ENCODE results near the gene PRKCA. TPM values are rescaled to one million over a fixed set of nuclear protein-coding genes. Genes with fewer than 3 reads are reported as not detected.

Gene PRKCA
- total RNA-seq, 1 experiment from 2014 or later = 20.7 TPM

DNA sequence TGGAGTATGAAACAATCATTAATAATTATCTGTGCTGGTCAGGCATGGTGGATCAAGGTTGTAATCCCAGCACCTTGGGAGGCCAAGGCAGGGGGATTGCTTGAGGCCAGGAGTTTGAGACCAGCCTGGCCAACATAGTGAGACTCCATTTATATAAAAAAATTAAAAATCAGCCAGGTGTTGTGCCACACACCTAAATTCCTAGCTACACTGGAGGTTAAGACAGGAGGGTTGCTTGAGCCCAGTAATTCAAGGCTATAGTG lies 28.9 kb upstream of the PRKCA start:
- no peaks in the 10 kb centered on the region for H3K27me3 Mint-ChIP-seq (ENCODE audit: insufficient read depth, unreplicated experiment)
- ChIA-PET CTCF (interaction anchor here (1.2 to 1.4 kb wide), 3 partner anchors 18 to 400 kb away, joined by 3 to 7 read pairs (median 4); no protein-coding TSS in a partner anchor), POLR2A (interaction anchor here (0.7 to 1.6 kb wide), 5 partner anchors 9 to 441 kb away, joined by 3 to 4 read pairs (median 4); no protein-coding TSS in a partner anchor)
- no peak for DNase-seq (ENCODE audit: unreplicated experiment)
- intact Hi-C loops (cut with micrococcal nuclease) = loop anchor here (10.0 kb wide), 1 partner anchor 191 kb away; no protein-coding TSS in a partner anchor
- H3K4me1 Mint-ChIP-seq (ENCODE audit: insufficient read depth, unreplicated experiment) = peaks cover 31% of the 10 kb centered on the region
- H3K4me3 Mint-ChIP-seq (ENCODE audit: unreplicated experiment) = no peak overlapping the region
- BruUV-seq (replicated peaks) = no TSS peak
- TF ChIP-seq, protein P1, sequence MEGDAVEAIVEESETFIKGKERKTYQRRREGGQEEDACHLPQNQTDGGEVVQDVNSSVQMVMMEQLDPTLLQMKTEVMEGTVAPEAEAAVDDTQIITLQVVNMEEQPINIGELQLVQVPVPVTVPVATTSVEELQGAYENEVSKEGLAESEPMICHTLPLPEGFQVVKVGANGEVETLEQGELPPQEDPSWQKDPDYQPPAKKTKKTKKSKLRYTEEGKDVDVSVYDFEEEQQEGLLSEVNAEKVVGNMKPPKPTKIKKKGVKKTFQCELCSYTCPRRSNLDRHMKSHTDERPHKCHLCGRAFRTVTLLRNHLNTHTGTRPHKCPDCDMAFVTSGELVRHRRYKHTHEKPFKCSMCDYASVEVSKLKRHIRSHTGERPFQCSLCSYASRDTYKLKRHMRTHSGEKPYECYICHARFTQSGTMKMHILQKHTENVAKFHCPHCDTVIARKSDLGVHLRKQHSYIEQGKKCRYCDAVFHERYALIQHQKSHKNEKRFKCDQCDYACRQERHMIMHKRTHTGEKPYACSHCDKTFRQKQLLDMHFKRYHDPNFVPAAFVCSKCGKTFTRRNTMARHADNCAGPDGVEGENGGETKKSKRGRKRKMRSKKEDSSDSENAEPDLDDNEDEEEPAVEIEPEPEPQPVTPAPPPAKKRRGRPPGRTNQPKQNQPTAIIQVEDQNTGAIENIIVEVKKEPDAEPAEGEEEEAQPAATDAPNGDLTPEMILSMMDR (IDR thresholded peaks at IDR 0.05; ENCODE audit: unreplicated experiment) = no peak
- H3K36me3 Mint-ChIP-seq (ENCODE audit: insufficient read depth, unreplicated experiment) = peaks cover 9% of the 10 kb centered on the region
- H3K27ac Mint-ChIP-seq (ENCODE audit: low read depth, unreplicated experiment) = no peak overlapping the region
- H3K9me3 Mint-ChIP-seq (ENCODE audit: unreplicated experiment) = no peaks in the 10 kb centered on the region

DNA sequence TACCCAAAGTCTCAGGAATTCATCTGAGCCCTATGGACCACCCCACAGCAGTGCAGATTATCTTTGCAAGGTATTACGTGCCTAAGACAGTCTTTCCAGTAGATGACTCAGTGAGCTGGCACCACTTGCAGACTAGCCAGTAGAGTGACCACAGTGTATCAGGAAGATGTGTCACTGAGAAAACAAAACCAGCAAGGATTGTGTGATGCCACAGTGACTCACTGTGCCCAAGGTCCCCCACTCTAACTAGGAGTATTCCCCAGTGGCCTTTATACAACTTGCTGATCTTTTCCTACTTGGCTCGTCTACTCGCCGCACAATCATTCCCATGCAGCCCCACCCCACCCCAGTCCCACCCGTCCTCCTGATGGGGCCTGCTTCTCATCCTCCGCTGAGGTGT lies 26.8 kb upstream of the PRKCA start:
- TF ChIP-seq, protein P1 (IDR thresholded peaks at IDR 0.05; ENCODE audit: unreplicated experiment) = no peak
- intact Hi-C loops (cut with micrococcal nuclease) = loop anchor here (10.0 kb wide), 1 partner anchor 189 kb away; no protein-coding TSS in a partner anchor
- H3K9me3 Mint-ChIP-seq (ENCODE audit: unreplicated experiment) = no peaks in the 10 kb centered on the region
- H3K36me3 Mint-ChIP-seq (ENCODE audit: insufficient read depth, unreplicated experiment) = peaks cover 6% of the 10 kb centered on the region
- CTCF ChIA-PET = interaction anchor here (0.5 to 0.8 kb wide), 6 partner anchors 28 to 350 kb away, joined by 3 to 4 read pairs (median 3); no protein-coding TSS in a partner anchor
- POLR2A ChIA-PET = interaction anchor here (0.6 to 1.1 kb wide), 3 partner anchors 146 to 1251 kb away, joined by 3 read pairs; no protein-coding TSS in a partner anchor
- no peak overlapping the region for H3K4me3 Mint-ChIP-seq (ENCODE audit: unreplicated experiment)
- H3K4me1 Mint-ChIP-seq (ENCODE audit: insufficient read depth, unreplicated experiment) = peaks cover 28% of the 10 kb centered on the region
- peak; percentile 96 for DNase-seq (ENCODE audit: unreplicated experiment)
- H3K27me3 Mint-ChIP-seq (ENCODE audit: insufficient read depth, unreplicated experiment) = no peaks in the 10 kb centered on the region
- H3K27ac Mint-ChIP-seq (ENCODE audit: low read depth, unreplicated experiment) = no peak overlapping the region
- BruUV-seq (replicated peaks) = no TSS peak

DNA sequence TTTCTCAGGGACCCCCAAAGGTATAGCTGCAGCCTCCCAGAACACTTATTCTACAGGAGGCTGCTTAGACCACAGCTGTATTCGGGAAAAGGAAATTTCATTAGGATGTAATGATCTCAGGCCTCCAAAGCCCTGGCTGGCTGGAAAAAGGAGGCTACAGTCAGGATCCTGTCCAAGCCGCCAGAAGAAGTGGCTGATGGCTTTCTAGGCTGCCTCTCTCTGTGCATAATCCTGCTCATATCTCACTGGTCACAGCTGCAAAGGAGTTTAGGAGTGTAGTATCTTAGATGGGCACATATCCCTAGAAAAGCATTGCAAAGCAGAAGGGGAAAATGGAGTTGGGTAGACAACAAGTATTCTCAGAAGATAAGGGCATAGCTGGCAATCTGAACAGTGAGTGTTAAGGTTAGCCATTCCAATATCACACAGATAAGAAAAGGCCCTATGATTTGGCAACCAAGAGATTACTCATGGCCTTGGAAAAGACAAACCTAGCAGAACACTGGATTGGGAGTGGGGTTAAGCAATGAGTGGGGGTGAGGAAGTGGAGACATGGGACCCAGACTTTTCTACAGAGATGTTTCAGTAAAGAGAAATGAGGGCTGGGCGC lies 26.0 kb upstream of the PRKCA start:
- intact Hi-C loops (cut with micrococcal nuclease) = loop anchor here (10.0 kb wide), 1 partner anchor 188 kb away; no protein-coding TSS in a partner anchor
- Mint-ChIP-seq H3K4me1 (ENCODE audit: insufficient read depth, unreplicated experiment) (peaks cover 28% of the 10 kb centered on the region), H3K27me3 (ENCODE audit: insufficient read depth, unreplicated experiment) (no peaks in the 10 kb centered on the region), H3K4me3 (ENCODE audit: unreplicated experiment) (no peak overlapping the region), H3K27ac (ENCODE audit: low read depth, unreplicated experiment) (peak overlapping the region; percentile 6), H3K9me3 (ENCODE audit: unreplicated experiment) (no peaks in the 10 kb centered on the region), H3K36me3 (ENCODE audit: insufficient read depth, unreplicated experiment) (no peaks in the 10 kb centered on the region)
- TF ChIP-seq, protein P1 (IDR thresholded peaks at IDR 0.05; ENCODE audit: unreplicated experiment) = no peak
- CTCF ChIA-PET = interaction anchor here (0.8 to 1.7 kb wide), 2 partner anchors 24 to 29 kb away, joined by 3 read pairs; no protein-coding TSS in a partner anchor
- peak; percentile 62 for DNase-seq (ENCODE audit: unreplicated experiment)
- BruUV-seq (replicated peaks) = no TSS peak
- POLR2A ChIA-PET = interaction anchor here (1.1 kb wide), 1 partner anchor 233 kb away, joined by 3 read pairs; no protein-coding TSS in a partner anchor

DNA sequence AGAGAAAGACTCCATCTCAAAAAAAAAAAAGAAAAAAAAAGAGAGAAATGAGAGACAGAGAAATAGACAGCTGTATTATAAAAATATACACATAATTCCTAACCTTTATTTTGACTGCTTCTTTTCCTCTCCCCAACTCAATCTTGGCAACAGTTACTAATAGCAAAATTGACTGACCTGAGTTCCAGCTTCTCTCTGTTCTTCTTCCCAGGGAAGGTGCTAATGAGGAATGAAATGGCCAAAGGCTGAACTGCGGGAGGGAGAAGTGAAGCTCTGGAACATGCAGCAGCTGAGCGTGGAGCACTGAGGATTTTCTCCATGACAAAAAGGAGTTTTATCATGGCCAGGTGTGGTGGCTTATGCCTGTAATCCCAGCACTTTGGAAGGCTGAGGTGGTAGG lies 25.2 kb upstream of the PRKCA start:
- ChIA-PET CTCF (interaction anchor here (1.7 kb wide), 1 partner anchor 24 kb away, joined by 3 read pairs; no protein-coding TSS in a partner anchor), POLR2A (no interaction called here)
- intact Hi-C loops (cut with micrococcal nuclease) = loop anchor here (10.0 kb wide), 1 partner anchor 188 kb away; no protein-coding TSS in a partner anchor
- DNase-seq (ENCODE audit: unreplicated experiment) = no peak
- BruUV-seq (replicated peaks) = no TSS peak
- H3K4me1 Mint-ChIP-seq (ENCODE audit: insufficient read depth, unreplicated experiment) = peaks cover 28% of the 10 kb centered on the region
- no peak overlapping the region for H3K27ac Mint-ChIP-seq (ENCODE audit: low read depth, unreplicated experiment)
- H3K9me3 Mint-ChIP-seq (ENCODE audit: unreplicated experiment) = no peaks in the 10 kb centered on the region
- no peaks in the 10 kb centered on the region for H3K27me3 Mint-ChIP-seq (ENCODE audit: insufficient read depth, unreplicated experiment)
- no peaks in the 10 kb centered on the region for H3K36me3 Mint-ChIP-seq (ENCODE audit: insufficient read depth, unreplicated experiment)
- TF ChIP-seq, protein P1 (IDR thresholded peaks at IDR 0.05; ENCODE audit: unreplicated experiment) = no peak
- no peak overlapping the region for H3K4me3 Mint-ChIP-seq (ENCODE audit: unreplicated experiment)

Measured in MCF 10A (cell line).